GM18508 (cell line): ENCODE results near the gene SLC29A4.
"Not testable (repeated sequence)": the region's sequence is repeated elsewhere in the genome, so short reads cannot be mapped to it uniquely, and the experiment has no call there.

Experiments used
- ATAC-seq: cut with Tn5 transposase; IDR thresholded peaks from one replicate; pipeline ENCODE4 v1.9.1; 2021; ENCODE audit warnings: moderate number of reproducible peaks; ENCODE audit not compliant: insufficient read depth, unreplicated experiment

SLC29A4 gene

GRCh38 chr7:5320802-5321396, 38.2 kb downstream of the SLC29A4 start:
- ATAC-seq: no peak

GRCh38 chr7:5322621-5323410, 40.1 kb downstream of the SLC29A4 start:
- no peak for ATAC-seq

GRCh38 chr7:5323800-5324781, 41.3 kb downstream of the SLC29A4 start:
- not testable (repeated sequence) for ATAC-seq

DNA sequence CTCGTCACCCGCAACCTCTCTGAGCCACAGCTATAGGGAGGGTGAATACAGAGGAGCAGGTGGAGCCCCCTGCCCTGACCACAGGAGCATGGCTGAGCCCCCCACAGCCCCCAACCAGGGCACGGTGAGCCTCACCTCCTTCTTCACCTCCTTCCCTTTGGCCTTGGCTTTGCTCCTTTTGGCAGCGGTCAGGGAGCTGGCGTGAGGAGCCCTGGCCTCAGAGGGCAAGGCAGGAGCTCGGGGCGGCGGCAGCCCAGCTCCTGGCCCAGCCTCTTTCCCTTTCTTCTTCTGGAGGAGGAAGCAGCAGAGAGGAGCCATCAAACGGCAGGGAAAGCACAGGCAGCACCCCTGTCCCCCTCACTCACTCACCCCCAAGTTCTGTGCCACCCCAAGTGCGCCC, 42.2 kb downstream of the SLC29A4 start:
- no peak for ATAC-seq

DNA sequence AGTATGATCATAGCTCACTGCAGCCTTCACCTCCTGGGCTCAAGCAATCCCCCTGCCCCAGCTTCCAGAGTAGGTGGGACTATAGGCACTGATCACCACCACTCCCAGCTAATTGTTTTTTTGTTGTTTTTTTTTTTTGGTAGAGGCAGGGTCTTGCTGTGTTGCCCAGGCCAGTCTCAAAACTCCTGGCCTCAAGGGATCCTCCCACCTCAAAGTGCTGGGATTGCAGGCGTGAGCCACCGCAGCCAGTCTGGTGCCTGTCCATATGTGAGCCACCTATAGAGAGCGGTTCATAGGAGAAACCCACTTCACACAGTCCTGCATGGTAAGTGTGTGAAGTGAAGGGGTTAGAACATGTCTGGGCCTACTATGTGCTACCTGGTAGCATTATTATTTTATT, 47.5 kb downstream of the SLC29A4 start:
- ATAC-seq: no peak

DNA sequence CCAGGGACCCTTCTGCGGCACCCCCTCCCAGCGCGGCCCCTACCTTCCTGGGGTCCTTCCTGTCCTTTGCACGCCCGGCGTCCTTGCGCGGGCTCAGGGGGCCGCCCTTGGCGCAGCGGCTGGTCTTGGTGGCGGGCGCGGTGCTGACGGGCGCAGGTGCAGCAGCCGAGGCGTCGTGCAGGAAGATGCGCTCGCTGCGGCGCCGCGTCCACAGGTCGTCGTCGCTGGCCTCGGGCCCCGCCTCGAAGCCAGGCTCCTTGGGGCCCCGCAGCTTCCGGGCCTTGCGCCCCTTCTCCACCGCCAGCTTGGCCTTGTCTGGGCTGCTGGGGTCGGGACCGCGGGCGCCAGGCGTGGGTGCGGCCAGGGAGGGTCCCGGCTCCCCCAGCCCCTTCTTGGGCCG, 49.8 kb downstream of the SLC29A4 start:
- ATAC-seq: no peak

GRCh38 chr7:5333121-5334045, 50.6 kb downstream of the SLC29A4 start:
- no peak for ATAC-seq

DNA sequence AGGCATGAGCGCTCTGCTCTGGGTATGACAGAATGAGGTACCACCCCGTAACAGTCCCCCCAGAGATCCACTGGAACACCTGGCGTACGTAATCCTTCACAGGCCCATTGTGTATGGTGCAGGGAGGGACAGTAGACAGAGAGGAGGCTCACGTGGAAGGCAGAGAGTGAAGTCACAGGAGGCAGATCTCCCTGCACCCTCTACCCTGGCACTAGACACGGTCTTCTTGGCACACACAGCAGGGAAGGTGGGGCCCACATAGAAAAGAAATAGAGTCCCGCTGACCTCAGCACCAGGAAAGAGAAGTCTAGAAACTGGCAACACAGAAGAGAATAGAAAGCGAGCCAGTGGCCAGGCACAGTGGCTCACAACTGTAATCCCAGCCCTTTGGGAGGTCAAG, 51.9 kb downstream of the SLC29A4 start:
- ATAC-seq: no peak

DNA sequence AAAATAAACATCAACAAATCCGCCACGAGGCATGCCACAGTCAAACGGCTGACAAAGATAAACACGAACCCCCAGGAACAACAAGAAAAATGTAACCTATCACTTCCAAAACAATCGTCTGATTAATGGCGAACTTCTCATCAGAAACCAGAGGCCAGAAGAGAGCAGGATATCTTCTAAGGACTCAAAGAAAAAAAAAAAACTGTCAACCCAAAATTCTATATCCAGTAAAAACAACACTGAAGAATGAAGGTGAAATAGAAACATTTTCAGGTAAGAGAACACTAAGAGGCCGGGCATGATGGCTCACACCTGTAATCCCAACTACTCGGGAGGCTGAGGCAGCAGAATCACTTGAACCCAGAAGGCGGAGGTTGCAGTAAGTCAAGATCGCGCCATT, 54.3 kb downstream of the SLC29A4 start:
- no peak for ATAC-seq

DNA sequence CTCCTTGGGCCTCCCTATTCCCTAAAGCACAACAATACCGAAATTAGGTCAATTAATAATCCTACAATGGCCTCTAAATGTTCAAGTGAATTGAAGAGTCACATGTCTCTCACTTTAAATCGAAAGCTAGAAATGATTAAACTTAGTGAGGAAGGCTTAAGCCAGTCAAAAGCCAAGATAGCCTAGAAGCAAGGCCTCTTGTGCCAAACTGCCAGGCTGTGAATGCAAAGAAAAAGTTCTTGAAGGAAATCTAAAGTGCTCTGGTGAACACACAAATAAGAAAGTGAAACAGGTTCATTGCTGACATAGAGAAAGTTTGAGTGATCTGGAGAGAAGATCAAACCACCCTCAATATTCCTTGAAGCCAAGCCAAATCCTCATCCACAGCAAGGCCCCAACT, 57.2 kb downstream of the SLC29A4 start:
- ATAC-seq: no peak

- ATAC-seq: no peak
These were observed 59.9 kb downstream of the SLC29A4 start for GRCh38 chr7:5342631-5343030.

DNA sequence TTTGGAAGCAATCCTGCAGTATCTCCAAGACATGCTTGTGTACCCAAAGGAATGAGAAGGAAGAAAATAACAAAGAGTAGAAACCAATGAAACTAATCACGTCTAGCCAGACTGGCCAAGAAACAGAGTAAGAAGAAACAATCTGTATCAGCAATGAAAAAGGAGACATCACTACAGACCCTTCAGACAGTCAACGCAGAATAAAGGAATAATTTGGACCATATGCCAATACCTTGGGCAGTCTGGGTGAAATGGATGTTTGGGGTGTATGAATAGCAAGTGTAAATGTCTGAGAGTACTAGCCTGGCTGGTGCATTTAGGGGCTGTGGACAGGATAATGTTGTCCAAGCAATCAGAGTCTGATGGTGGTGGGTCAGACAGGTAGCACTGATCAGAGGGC, 61.1 kb downstream of the SLC29A4 start:
- ATAC-seq: no peak

DNA sequence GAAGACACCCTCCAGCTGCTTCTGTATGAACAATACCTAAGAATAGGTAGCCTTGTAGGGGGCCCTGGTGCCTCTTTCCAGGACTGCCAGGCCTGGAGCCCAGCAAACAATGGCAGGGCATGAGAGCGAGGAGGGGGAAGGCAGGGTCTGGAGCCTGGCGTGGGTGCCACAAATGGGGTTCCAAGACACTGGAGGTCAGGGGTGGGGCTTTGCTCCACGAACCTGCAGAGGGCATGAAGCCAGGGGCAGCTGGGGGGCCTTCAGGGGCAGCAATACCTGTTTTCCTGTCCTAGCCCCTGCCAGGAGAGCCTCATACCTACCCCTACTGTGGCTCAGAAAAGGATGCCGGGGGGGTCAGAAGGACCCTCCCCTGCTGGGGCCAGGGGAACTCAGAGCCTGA, 61.6 kb downstream of the SLC29A4 start:
- no peak for ATAC-seq

GRCh38 chr7:5345171-5345570, 62.4 kb downstream of the SLC29A4 start:
- no peak for ATAC-seq

DNA sequence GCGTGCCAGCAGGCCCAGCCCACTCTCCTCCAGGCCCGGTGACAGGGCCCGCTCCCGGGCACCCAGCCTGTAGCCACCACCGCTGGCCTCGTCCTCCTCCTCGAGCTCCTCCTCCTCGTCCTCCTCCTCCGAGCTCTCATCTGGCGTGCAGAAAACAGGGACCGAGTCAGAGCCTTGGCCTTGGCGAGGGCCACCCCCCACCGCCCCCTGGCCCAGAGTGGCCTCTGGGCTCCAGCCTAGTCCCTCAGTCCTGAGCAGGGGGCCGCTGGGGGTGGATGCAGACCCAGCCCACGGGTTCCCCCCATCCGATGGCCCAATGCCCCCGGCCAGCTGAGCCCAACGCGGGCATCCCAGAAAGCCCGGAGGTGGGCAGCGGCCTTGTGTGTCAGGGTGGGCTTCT, 62.9 kb downstream of the SLC29A4 start:
- ATAC-seq: no peak

DNA sequence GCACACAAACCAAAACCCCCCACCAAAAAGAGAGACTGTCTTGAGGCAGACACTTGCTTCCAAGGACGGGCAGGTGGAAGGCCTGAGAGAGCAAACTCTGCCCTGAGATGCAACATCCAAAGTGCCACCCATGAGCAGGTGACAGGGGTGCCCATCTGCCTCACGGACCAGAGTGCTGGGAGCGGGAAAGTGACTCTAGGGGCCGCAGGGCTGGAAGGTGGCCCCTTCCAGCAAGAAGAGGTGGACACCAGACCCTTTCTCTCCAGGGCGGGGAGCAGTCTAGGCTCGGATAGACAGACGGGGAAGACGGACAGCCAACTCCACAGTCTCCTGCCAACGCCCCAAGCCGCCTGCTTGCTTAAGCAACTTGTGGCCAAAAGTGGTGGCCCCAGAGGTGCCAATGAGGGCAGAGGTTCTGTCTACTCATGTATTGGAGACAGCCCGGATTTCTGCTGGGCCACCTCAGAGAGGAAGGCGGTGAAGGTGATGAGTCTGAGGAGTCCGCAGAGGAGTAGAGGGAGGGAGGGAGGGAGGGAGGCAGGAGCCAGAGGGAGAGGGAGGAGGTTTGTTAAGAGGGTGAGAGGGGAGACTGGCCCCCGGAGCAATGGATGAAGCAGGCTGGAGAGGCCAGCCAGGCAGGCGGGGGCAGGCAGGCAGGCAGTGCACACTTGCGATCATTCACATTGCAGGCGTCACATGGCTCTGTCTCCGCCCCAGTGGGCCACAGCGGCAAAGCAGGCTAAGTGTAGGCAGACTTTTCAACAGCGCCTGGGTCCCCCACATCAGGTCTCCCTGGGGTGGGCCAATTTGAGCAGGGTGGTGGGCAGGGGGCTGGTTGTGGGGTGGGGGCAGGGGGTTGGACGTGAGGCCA, 65.6 kb downstream of the SLC29A4 start:
- ATAC-seq: no peak

DNA sequence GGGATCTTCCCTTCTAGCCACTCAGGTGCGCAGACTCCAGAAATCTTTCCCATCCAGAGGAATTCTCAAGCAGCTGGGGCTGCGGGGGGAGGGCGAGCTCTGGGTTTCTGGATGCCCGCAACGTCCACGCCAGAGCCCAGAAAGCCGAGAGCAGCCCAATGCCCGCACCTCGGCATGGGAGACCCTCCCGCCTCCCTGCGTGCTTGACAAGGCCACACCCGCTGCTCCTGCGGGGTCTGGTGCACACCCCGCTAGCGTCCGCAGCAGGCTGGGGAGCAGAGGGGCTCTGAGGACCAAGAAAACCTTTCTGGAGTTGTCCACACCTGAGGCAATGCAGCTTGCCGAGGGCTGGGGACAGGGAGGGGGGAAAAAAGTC, 66.2 kb downstream of the SLC29A4 start:
- no peak for ATAC-seq

GRCh38 chr7:5349437-5350173, 66.9 kb downstream of the SLC29A4 start:
- no peak for ATAC-seq

DNA sequence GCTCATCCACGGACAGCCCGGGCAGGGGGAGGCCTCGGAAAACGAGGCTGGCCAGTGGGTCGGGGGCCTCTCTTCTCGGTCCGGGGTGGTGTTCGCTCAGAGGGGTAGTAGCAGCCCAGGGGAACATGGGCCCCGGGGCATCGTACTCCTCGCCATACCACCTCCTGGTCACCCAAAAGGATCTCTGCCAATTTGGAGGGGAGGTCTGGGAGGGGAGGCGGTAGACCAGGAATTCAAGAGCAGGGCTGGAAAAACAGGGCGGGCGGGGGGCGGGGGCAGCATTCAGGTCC, 67.4 kb downstream of the SLC29A4 start:
- ATAC-seq: no peak
